K562 (cell line): Measurements from ENCODE around the gene RABL2B. TPM values are rescaled to one million over a fixed set of nuclear protein-coding genes. Genes with fewer than 3 reads are reported as not detected.

Experiments used
- ATAC-seq: fragments of 200-7000 bp; cut with Tn5 transposase; 3 replicates; pipeline ENCODE4 v1.9.1; 2020; ENCODE audit warnings: moderate library complexity
- BruUV-seq: library from RNA; stranded (reverse); fragments of 400-500 nt; replicated peaks from 2 replicates; lab custom pipeline; 2021; lab: Mats Ljungman, UMichigan
- CTCF ChIA-PET: fragments of 300-600 bp; formaldehyde crosslinking; extraction: SDS; loops from one replicate; lab custom pipeline; 2021; ENCODE audit warnings: low intra/inter-chr PET ratio; lab: Yijun Ruan, JAX
- POLR2A ChIA-PET: fragments of 300-600, 350-650 bp; sonication (Branson Sonifier 250); formaldehyde crosslinking; extraction: SDS; loops from one replicate; lab custom pipeline; 2021; ENCODE audit warnings: antibody characterized with exemption, inconsistent platforms; lab: Yijun Ruan, JAX
- DNase-seq, 4 experiments: peaks; one replicate each; pipeline versions ENCODE4 v3.0.0 to v3.0.0-alpha.2; 2011 to 2018; ENCODE audit warnings: low spot score in 3 of 4, mixed read lengths in 3 of 4; ENCODE audit errors: extremely low read depth in 1 of 4
- FAIRE-seq: peaks from 2 replicates; lab custom pipeline; 2011; peaks lifted over from hg19 to GRCh38; lab: Jason Lieb, UNC
- H2AFZ ChIP-seq: 2 replicates; pipeline ENCODE4 v1.6.0; 2011; ENCODE audit warnings: low read depth, low read length, control low read depth, inconsistent platforms
- H3K27ac ChIP-seq: fragments of 200-600 bp; 3 replicates; pipeline ENCODE4 v1.8.0; 2011; ENCODE audit warnings: low read depth, mild to moderate bottlenecking, control low read depth, inconsistent platforms, low read length, moderate library complexity, mixed read lengths; ENCODE audit errors: extremely low read depth
- H3K27me3 ChIP-seq, 2 experiments: fragments of 300-600 bp in 1 of 2; 2 replicates in 1 of 2; 3 replicates in 1 of 2; pipeline versions ENCODE4 v1.6.0 to v1.8.0; 2011; ENCODE audit warnings: inconsistent platforms in 2 of 2, low read length in 2 of 2, mild to moderate bottlenecking in 1 of 2, mixed read lengths in 1 of 2, moderate library complexity in 1 of 2; ENCODE audit not compliant: control insufficient read depth in 2 of 2, insufficient read depth in 2 of 2
- H3K36me3 ChIP-seq: fragments of 300-600 bp; 3 replicates; pipeline ENCODE4 v1.8.0; 2011; ENCODE audit warnings: mild to moderate bottlenecking, low read length, inconsistent platforms; ENCODE audit not compliant: control insufficient read depth, insufficient read depth
- H3K4me1 ChIP-seq, 2 experiments: fragments of 200-600 bp in 1 of 2; replicated peaks in 1 of 2; 2 replicates in 1 of 2; 3 replicates in 1 of 2; pipeline versions ENCODE4 v1.5.1 to v1.8.0; 2011; ENCODE audit warnings: inconsistent platforms in 2 of 2, low read length in 2 of 2, mild to moderate bottlenecking in 1 of 2, mixed read lengths in 1 of 2, moderate library complexity in 1 of 2; ENCODE audit not compliant: control insufficient read depth in 2 of 2, insufficient read depth in 2 of 2
- H3K4me2 ChIP-seq: 2 replicates; pipeline ENCODE4 v1.6.1; 2011; ENCODE audit warnings: low read length, control low read depth, inconsistent platforms, mixed read lengths; ENCODE audit not compliant: insufficient read depth
- H3K4me3 ChIP-seq: fragments of 200-600 bp; sonication (generic), shearing (Covaris generic); 2 replicates; pipeline ENCODE4 v1.5.1; 2016; ENCODE audit warnings: control low read depth, inconsistent platforms
- H3K79me2 ChIP-seq: fragments of 200-600 bp; 3 replicates; pipeline ENCODE4 v1.8.0; 2011; ENCODE audit warnings: low read length, inconsistent platforms; ENCODE audit not compliant: control insufficient read depth, insufficient read depth
- H3K9ac ChIP-seq, 2 experiments: 2 replicates each; pipeline versions ENCODE4 v1.6.0 to v1.6.1; 2011; ENCODE audit warnings: low read depth in 2 of 2, low read length in 2 of 2, control low read depth in 1 of 2, inconsistent platforms in 1 of 2, mild to moderate bottlenecking in 1 of 2, mixed read lengths in 1 of 2; ENCODE audit not compliant: insufficient read depth in 1 of 2
- H3K9me1 ChIP-seq: one replicate; pipeline ENCODE4 v1.6.0; 2011; ENCODE audit warnings: inconsistent platforms, mild to moderate bottlenecking, low read length, moderate library complexity; ENCODE audit not compliant: control insufficient read depth, insufficient read depth
- H3K9me3 ChIP-seq: replicated peaks from 2 replicates; pipeline ENCODE4 v1.5.1; 2011; ENCODE audit warnings: low read depth, low read length, inconsistent platforms; ENCODE audit not compliant: control insufficient read depth, insufficient read depth
- H4K20me1 ChIP-seq: replicated peaks from 2 replicates; pipeline ENCODE4 v1.6.1; 2011; ENCODE audit warnings: low read length, inconsistent platforms, mixed read lengths; ENCODE audit not compliant: control insufficient read depth, insufficient read depth
- ARID1B ChIP-seq: fragments of 450-650 bp; IDR thresholded peaks from 2 replicates; pipeline ENCODE4 v1.6.1; 2016; ENCODE audit warnings: antibody characterized with exemption, mild to moderate bottlenecking, inconsistent platforms
- CBX1 ChIP-seq: sonication (generic); IDR thresholded peaks from 2 replicates; pipeline ENCODE4 v1.6.1; 2016; ENCODE audit warnings: antibody characterized with exemption, low read depth, mild to moderate bottlenecking
- HSF4 ChIP-seq: fragments of 250-450 bp; sonication (Bioruptor Pico); IDR thresholded peaks from 2 replicates; pipeline ENCODE4 v2.1.2; 2022; ENCODE audit warnings: mild to moderate bottlenecking, moderate library complexity, borderline replicate concordance
- JUN ChIP-seq, 2 experiments: sonication (generic) in 1 of 2; formaldehyde crosslinking in 1 of 2; IDR thresholded peaks; 2 replicates each; pipeline versions ENCODE4 v1.6.1 to v1.8.0; 2012 to 2022; ENCODE audit warnings: borderline replicate concordance in 2 of 2, mild to moderate bottlenecking in 2 of 2, improper control_type of control experiment in 1 of 2, low read depth in 1 of 2, low read length in 1 of 2, missing genetic modification reagents in 1 of 2
- OTX1 ChIP-seq: fragments of 450-650 bp; formaldehyde crosslinking; IDR thresholded peaks from 2 replicates; pipeline ENCODE4 v1.4.0; 2022; ENCODE audit warnings: mild to moderate bottlenecking
- PRPF4 ChIP-seq: fragments of 200-400 bp; formaldehyde crosslinking; IDR thresholded peaks from one replicate; pipeline ENCODE4 v1.6.1; 2017; ENCODE audit warnings: low read length, low read depth, mild to moderate bottlenecking; ENCODE audit not compliant: insufficient read depth, poor library complexity, severe bottlenecking
- SRSF3 ChIP-seq: fragments of 200-400 bp; formaldehyde crosslinking; IDR thresholded peaks from 2 replicates; pipeline ENCODE4 v1.6.1; 2016; ENCODE audit warnings: mild to moderate bottlenecking, low read length, moderate library complexity; ENCODE audit not compliant: insufficient read depth
- TEAD4 ChIP-seq, 2 experiments: sonication (generic) in 1 of 2; formaldehyde crosslinking in 1 of 2; IDR thresholded peaks; 2 replicates each; pipeline versions ENCODE4 v1.6.1 to v1.8.0; 2012 to 2022; ENCODE audit warnings: borderline replicate concordance in 1 of 2, inconsistent platforms in 1 of 2, low read length in 1 of 2, mild to moderate bottlenecking in 1 of 2, missing genetic modification reagents in 1 of 2
- ZNF23 ChIP-seq: fragments of 250-450 bp; sonication (Bioruptor Pico); IDR thresholded peaks from 2 replicates; pipeline ENCODE4 v1.4.0; 2020; ENCODE audit warnings: mild to moderate bottlenecking
- ZNF239 ChIP-seq: fragments of 250-450 bp; sonication (Bioruptor Pico); IDR thresholded peaks from 2 replicates; pipeline ENCODE4 v1.4.0; 2020; ENCODE audit warnings: mild to moderate bottlenecking
- ZZZ3 ChIP-seq: fragments of 450-650 bp; IDR thresholded peaks from 2 replicates; pipeline ENCODE4 v1.6.1; 2016; ENCODE audit warnings: antibody characterized with exemption, mild to moderate bottlenecking, moderate library complexity
- WGBS: fragments of 100-300 bp; shearing (Covaris generic); methylation state at CpG from one replicate; pipeline ENCODE4 v1.1.6; 2016; ENCODE audit warnings: low coverage, mixed read lengths; ENCODE audit not compliant: insufficient coverage; ENCODE audit errors: missing lambda C conversion rate; 5-methylcytosine and 5-hydroxymethylcytosine counted together
- in situ Hi-C: fragments of 300-500 bp; cut with MboI; formaldehyde crosslinking; loops from 4 replicates; pipeline ENCODE4 v1.15.0; 2018; ENCODE audit warnings: inconsistent platforms, mixed read lengths
- intact Hi-C: fragments of 100-400 bp; cut with micrococcal nuclease; formaldehyde crosslinking; loops from 2 replicates; pipeline ENCODE4 v1.14.2; 2022
- polyA plus RNA-seq, 8 experiments: library from polyadenylated mRNA; depleted of rRNA in 4 of 8; stranded (reverse) in 5 of 8; unstranded in 3 of 8; fragments of >200 nt; fragmentation: Nextera tagmentation in 2 of 8; fragmentation: Illumina TruSeq in 1 of 8; extraction: Ambion mirVana in 2 of 8; extraction: Trizol in 1 of 8; gene quantifications; 2 replicates each; pipeline versions ENCODE4 v1.2.1 to v1.2.3, GENCODE V29; 2011 to 2014; ENCODE audit warnings: inconsistent platforms in 1 of 8, missing spikeins in 1 of 8
- total RNA-seq, 7 experiments: library from RNA; depleted of rRNA in 6 of 7; stranded (reverse); fragments of >200 nt in 6 of 7; fragmentation: Illumina TruSeq in 2 of 7; extraction: Trizol in 2 of 7; gene quantifications; 2 replicates each; pipeline versions ENCODE4 v1.2.1 to v1.2.3, GENCODE V29; 2011 to 2021; ENCODE audit warnings: low replicate concordance in 1 of 7

Gene RABL2B
- total and polyA plus RNA-seq, 9 of the 15 experiments (the other 6 are each of a cell fraction or from before 2014, with no cell fraction given), result 0.76 to 8.5 (median 3.6) TPM

- no peak for TF ChIP-seq JUN (IDR thresholded peaks at IDR 0.05; ENCODE audit: borderline replicate concordance, low read depth, low read length)
- no peak for TF ChIP-seq JUN (CRISPR knock-in tag; IDR thresholded peaks at IDR 0.05; ENCODE audit: borderline replicate concordance)
- TF ChIP-seq ZNF23, result no peak
- no peak for TF ChIP-seq SRSF3
Observed at GRCh38 chr22:50734986-50735738, 48.3 kb downstream of the RABL2B start (continued).

GRCh38 chr22:50734343-50734771 is 49.1 kb downstream of the RABL2B start:
- peaks cover 0 to 14% of the 10 kb centered on the region in 2 experiments; a peak in 3 of 5 replicates for H3K4me1 ChIP-seq
- no peak overlapping the region for H2AFZ ChIP-seq
- in situ Hi-C loops, result no loop called here
- no peaks in the 10 kb centered on the region for H3K79me2 ChIP-seq
- no peaks in the 10 kb centered on the region for H4K20me1 ChIP-seq
- no peak for ATAC-seq
- H3K9me1 ChIP-seq, result no peaks in the 10 kb centered on the region
- TF ChIP-seq PRPF4, result no peak
- no peak for TF ChIP-seq ZNF239 (CRISPR knock-in tag)
- TF ChIP-seq ZZZ3, result no peak
- no peak for TF ChIP-seq HSF4 (CRISPR knock-in tag)
- no peak for TF ChIP-seq CBX1
- TF ChIP-seq OTX1 (CRISPR knock-in tag), result no peak
- no peak for TF ChIP-seq TEAD4 (IDR thresholded peaks at IDR 0.05; ENCODE audit: low read length)
- no peak for TF ChIP-seq TEAD4 (CRISPR knock-in tag; IDR thresholded peaks at IDR 0.05; ENCODE audit: borderline replicate concordance)
- TF ChIP-seq ARID1B, result no peak
- POLR2A ChIA-PET, result no interaction called here
- no peak overlapping the region for H3K4me2 ChIP-seq
- H3K36me3 ChIP-seq, result no peaks in the 10 kb centered on the region
- intact Hi-C loops, result no loop called here
- H3K9me3 ChIP-seq, result no peaks in the 10 kb centered on the region
- H3K4me3 ChIP-seq, result no peak overlapping the region
- DNase-seq, result no peak
- no peak overlapping the region for H3K9ac ChIP-seq
- WGBS, result 0% methylated on average over 4 of the region's 10 CpGs
- no peak for FAIRE-seq
- peaks cover 4 to 49% of the 10 kb centered on the region in 2 experiments; a peak in 4 of 5 replicates for H3K27me3 ChIP-seq
- H3K27ac ChIP-seq, result no peak overlapping the region
- no TSS peak for BruUV-seq
- CTCF ChIA-PET, result no interaction called here
